ENCODE measurements around the gene CTNND2.

Gene CTNND2

GRCh38 chr5:11791792-11792191 lies 112.5 kb downstream of the CTNND2 start:
- no peak for DNase-seq (ENCODE audit: low spot score)
- Histone ChIP-seq H3K27ac (no peak overlapping the region), H3K4me3 (no peak overlapping the region)
- TF ChIP-seq CTCF (IDR thresholded peaks at IDR 0.05): no peak

- no peak for TF ChIP-seq CTCF (IDR thresholded peaks at IDR 0.05)
- DNase-seq (ENCODE audit: low spot score): no peak
- no peak overlapping the region for H3K27ac ChIP-seq
Measured at GRCh38 chr5:11790201-11790600, 114.0 kb downstream of the CTNND2 start.

GRCh38 chr5:11785771-11786352 lies 118.4 kb downstream of the CTNND2 start:
- Histone ChIP-seq H3K27ac (no peak overlapping the region), H3K4me3 (no peak overlapping the region)
- no peak for DNase-seq (ENCODE audit: low spot score)
- no peak for TF ChIP-seq CTCF (IDR thresholded peaks at IDR 0.05)

More at GRCh38 chr5:11790201-11790600, 114.0 kb downstream of the CTNND2 start:
- H3K4me3 ChIP-seq: no peak overlapping the region

- DNase-seq (ENCODE audit: low spot score): no peak
- Histone ChIP-seq H3K4me3 (no peak overlapping the region), H3K27ac (no peak overlapping the region)
- no peak for TF ChIP-seq CTCF (IDR thresholded peaks at IDR 0.05)
Measured at GRCh38 chr5:11780641-11781345, 123.5 kb downstream of the CTNND2 start.

- Histone ChIP-seq H3K27ac (no peak overlapping the region), H3K4me3 (no peak overlapping the region)
- no peak for DNase-seq (ENCODE audit: low spot score)
- TF ChIP-seq CTCF (IDR thresholded peaks at IDR 0.05): no peak
Measured at GRCh38 chr5:11777096-11777495, 127.2 kb downstream of the CTNND2 start.

GRCh38 chr5:11770310-11770709 lies 133.9 kb downstream of the CTNND2 start:
- no peak for TF ChIP-seq CTCF (IDR thresholded peaks at IDR 0.05)
- H3K4me3 ChIP-seq: no peak overlapping the region
- no peak overlapping the region for H3K27ac ChIP-seq
- DNase-seq (ENCODE audit: low spot score): no peak

Measured in coronary artery (tissue), 2 donors.